SKM-1 treated with dmso at 0.1 percent for 144 hours (cell line): ENCODE measurements around the gene TMEM218.
"Not testable (repeated sequence)": the region's sequence is repeated elsewhere in the genome, so short reads cannot be mapped to it uniquely, and the experiment has no call there.

Source experiments
- DNase-seq: peaks from one replicate; lab custom pipeline; 2025; ENCODE audit not compliant: unreplicated experiment; lab: John Stamatoyannopoulos, UW

TMEM218 gene

GRCh38 chr11:125090816-125091215, 20.6 kb downstream of the TMEM218 start:
- no peak for DNase-seq

GRCh38 chr11:125090151-125090550, 21.3 kb downstream of the TMEM218 start:
- DNase-seq = not testable (repeated sequence)

GRCh38 chr11:125089481-125089880, 21.9 kb downstream of the TMEM218 start:
- not testable (repeated sequence) for DNase-seq

- DNase-seq = no peak
Measured at GRCh38 chr11:125088576-125089455, 22.6 kb downstream of the TMEM218 start.

GRCh38 chr11:125088123-125088522, 23.3 kb downstream of the TMEM218 start:
- DNase-seq = no peak

- no peak for DNase-seq
Measured at GRCh38 chr11:125086633-125087296, 24.7 kb downstream of the TMEM218 start.

- DNase-seq = no peak
Measured at GRCh38 chr11:125085301-125086081, 25.9 kb downstream of the TMEM218 start.

- no peak for DNase-seq
Measured at GRCh38 chr11:125084761-125085231, 26.6 kb downstream of the TMEM218 start.

GRCh38 chr11:125084057-125084416, 27.4 kb downstream of the TMEM218 start:
- no peak for DNase-seq

GRCh38 chr11:125083312-125084056, 27.9 kb downstream of the TMEM218 start:
- DNase-seq = no peak

GRCh38 chr11:125082611-125083311, 28.7 kb downstream of the TMEM218 start:
- DNase-seq = no peak

- DNase-seq = no peak
Measured at GRCh38 chr11:125082040-125082439, 29.4 kb downstream of the TMEM218 start.

GRCh38 chr11:125081098-125081798, 30.2 kb downstream of the TMEM218 start:
- no peak for DNase-seq

- no peak for DNase-seq
Measured at GRCh38 chr11:125080531-125080911, 30.9 kb downstream of the TMEM218 start.

GRCh38 chr11:125079878-125080530, 31.4 kb downstream of the TMEM218 start:
- DNase-seq = no peak

- DNase-seq = peak; percentile 52
Measured at GRCh38 chr11:125079151-125079877, 32.1 kb downstream of the TMEM218 start.

GRCh38 chr11:125078516-125079140, 32.8 kb downstream of the TMEM218 start:
- no peak for DNase-seq

- no peak for DNase-seq
Measured at GRCh38 chr11:125078016-125078415, 33.4 kb downstream of the TMEM218 start.
